GM18519 (cell line): ENCODE results near the gene ANKRD13C.

Experiments used
- ATAC-seq: cut with Tn5 transposase; IDR thresholded peaks from one replicate; pipeline ENCODE4 v1.9.1; 2021; ENCODE audit warnings: mild to moderate bottlenecking, moderate library complexity; ENCODE audit not compliant: unreplicated experiment, low FRiP score

ANKRD13C gene

DNA sequence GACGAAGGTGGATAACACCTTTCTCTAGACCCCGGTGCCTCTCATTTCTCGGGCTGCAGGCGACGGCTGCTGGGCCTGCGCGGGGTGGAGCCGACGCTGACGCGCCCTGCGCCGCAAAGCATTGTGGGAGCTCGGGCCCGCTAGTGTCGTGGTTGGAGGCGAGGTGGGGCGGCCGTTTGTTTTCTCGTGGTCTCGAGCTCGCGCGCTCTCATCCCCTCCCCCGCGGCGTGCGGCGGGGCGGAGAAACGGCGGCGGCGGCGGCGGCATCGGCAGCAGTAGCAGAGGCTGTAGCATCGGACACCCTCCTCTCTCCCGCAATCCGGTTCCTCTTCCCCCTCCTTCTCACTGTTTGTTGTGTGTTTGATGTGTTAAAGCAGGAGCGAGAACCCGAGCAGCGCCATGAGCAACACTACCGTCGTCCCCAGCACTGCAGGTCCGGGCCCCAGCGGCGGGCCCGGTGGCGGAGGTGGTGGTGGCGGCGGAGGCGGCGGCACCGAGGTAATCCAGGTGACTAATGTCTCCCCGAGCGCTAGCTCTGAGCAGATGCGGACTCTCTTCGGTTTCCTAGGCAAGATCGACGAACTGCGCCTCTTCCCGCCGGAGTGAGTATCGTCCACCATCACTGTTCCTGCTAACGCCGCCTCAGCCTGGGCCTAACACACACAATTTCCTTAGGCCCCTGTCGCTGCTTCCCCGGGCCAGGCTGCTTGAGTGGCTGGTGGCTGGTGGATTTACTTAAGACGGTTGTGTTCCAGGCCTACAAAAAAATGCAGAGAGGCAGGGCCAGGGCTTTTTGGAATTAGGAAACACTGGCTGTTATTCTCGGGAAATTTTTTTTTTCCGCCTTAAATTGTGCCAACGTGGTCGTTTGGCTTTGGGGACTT lies 133.0 kb downstream of the ANKRD13C start, which contains the start of gene SRSF11:
SRSF11 (plus strand) TSS at position 143 of the 884 bp plus-strand sequence; CDS start at position 400, 257 bp downstream.
- ATAC-seq: peak; percentile 83

DNA sequence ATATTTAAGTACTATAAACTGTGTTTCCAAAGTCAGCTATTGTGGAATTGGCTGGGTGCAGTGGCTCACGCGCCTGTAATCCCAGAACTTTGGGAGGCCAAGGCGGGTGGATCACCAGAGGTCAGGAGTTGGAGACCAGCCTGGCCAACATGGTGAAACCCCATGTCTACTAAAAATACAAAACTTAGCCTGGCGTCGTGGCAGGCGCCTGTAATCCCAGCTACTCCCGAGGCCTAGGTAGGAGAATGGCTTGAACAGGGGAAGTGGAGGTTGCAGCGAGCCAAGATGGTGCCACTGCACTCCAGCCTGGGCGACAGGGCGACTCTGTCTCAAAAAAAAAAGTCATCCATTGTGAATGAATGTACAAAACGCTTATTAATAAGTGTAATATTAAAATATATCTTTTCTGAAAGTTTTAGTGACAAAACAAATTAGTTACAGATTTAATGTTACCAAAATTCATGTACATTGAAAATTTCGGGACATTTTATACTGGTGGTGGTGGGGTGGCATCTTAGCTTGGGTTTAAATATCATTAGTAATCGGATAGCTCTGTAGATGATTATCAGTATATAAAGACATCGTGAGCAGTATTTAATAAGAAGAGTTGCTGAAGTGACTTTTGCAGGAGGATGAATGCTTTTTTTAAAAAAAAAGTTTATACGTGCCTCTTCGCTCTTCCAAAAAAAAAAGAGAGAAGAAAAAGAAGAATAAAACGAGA lies 133.8 kb downstream of the ANKRD13C start:
- ATAC-seq: peak; percentile 6

DNA sequence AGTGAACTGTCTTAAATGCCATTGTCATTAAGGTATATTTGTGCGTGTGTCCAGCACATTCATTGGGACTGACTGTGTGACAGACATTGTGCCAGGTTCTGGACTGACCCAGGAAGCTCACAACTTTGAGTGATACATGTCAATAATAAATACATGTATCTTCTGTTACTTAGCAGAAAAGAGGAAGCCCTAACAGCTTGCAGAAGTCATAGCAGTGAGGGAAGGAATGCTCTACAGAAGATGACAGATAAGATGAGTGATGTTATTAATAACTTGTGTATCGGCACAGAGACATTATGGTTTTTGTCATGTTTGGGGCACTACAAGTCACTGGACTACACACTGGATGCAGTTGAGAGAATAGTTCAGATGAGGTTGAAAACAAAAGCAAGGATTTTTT lies 134.5 kb downstream of the ANKRD13C start:
- no peak for ATAC-seq

DNA sequence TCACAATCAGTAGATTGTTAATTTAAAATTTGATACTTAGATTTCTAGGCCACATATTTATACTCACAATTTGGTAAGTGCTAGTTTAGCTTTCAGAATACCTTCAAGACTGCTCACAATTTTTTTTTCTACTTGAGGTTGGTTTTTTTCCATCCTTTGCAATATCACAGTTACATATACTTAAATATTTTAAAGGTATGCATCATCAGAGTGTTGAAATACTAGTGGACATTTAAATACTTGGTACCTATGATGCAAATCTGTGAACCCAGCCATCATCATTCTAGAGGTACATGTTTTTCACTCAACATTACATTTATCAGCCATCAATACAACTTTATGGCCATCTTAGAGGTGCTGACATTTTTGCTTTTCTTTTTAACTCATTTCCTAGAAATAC lies 143.0 kb downstream of the ANKRD13C start:
- ATAC-seq: no peak

DNA sequence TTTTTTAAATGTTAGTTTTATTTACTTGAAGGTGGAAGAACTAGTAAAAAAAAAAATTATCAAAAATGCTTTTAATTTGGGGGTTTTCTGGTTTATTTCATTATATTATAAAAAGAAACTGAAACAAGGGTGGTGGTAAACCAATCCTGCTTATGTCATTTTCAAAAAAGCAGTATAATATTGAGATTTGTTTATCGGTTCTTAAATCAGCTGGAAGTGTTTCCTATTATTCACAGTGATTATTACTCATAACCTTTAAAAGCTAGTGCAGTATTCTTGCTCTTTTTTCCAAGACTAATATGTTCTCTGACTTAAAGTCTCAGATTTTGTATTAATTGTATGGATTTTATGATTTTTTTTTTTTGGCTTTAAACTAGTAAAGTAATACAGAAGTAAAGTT lies 143.7 kb downstream of the ANKRD13C start:
- no peak for ATAC-seq
